Activated CD8-positive, alpha-beta memory T cell treated with anti-CD3 and anti-CD28 coated beads, Interleukin-2, amount 50 U/mL, for 24 hours (primary cell): Measurements from ENCODE around the gene CORO2A.

ENCODE experiments used
- DNase-seq: peaks from one replicate; pipeline ENCODE4 v3.0.0-alpha.2; 2020; ENCODE audit errors: extremely low read depth

CORO2A gene

DNA sequence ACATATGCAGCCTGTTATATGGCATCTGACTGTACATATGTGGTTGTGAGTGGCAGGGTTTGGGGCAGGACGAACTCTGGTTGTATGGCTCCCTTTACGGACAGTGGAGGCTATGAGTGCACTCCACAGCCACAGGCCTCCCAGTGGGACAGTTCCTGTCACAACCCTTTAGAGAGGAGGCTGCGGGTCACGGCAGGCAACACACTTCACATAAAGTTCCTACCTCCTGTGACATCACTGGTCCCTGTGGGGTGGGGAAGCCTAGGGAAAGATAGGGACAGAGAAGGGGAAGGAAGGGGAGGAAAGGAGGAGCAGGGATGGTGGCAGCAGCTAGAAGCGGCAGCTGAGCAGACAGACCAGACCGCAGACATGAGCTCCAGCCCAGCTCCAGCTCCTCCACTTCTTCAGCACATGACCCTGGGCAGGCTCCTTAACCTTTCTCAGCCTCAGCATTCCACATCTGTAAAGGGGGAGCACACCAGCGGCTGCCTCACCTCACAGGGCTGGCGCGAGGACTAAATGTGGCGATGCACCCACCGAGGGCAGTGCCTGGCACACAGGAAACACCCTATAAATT is 27.4 kb upstream of the CORO2A start:
- no peak for DNase-seq

DNA sequence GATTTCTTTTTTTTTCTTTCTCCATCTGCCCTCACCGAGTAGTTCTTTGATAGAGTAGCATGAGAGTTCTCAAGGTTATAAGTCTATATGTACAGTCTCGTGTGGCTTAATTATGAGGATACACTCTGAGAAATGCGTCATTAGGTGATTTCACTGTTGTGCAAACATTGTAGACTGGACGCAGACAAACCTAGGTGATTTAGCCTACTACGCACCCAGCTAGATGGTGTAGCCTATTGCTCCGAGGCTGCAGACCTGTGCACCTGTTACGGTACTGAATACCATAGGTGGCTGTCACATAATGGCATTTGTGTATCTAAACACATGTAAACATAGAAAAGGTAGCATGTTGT is 26.9 kb upstream of the CORO2A start:
- DNase-seq = no peak

DNA sequence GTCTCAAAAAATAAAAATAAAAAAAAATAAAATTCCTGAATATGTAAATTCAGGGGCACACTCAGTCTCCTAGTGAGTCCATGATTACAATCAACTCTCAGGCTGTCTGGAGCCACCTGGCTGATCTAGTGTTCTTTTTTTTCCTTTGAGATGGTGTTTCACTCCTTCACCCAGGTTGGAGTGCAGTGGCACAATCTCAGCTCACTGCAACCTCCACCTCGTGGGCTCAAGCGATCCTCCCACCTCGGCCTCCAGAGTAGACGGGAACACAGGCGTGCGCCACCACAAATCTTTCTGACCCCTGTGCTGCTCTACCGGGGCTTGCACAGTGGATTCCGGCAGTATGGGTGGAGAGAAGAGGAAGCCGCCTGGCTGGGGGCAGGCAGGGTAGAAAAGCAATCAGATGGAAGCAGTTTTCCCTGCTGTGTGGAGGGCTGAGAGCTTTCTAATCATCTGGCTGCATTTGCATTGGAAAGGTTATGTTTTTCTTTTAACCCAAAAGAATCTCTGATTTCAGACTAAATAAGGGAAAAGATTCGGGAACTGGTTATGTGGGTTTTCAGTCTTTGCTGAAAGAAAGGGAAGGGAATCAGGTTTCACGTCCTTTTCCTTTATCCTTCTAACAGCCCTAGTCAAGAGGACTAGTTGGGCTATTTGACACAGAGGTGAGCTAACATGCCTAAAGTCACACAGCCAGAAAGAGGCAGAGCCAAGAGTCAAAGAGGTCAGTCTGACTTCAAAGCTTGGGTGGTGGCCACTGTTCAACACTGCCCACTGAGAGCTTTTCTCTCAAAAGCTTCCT is 26.3 kb upstream of the CORO2A start:
- DNase-seq = no peak

DNA sequence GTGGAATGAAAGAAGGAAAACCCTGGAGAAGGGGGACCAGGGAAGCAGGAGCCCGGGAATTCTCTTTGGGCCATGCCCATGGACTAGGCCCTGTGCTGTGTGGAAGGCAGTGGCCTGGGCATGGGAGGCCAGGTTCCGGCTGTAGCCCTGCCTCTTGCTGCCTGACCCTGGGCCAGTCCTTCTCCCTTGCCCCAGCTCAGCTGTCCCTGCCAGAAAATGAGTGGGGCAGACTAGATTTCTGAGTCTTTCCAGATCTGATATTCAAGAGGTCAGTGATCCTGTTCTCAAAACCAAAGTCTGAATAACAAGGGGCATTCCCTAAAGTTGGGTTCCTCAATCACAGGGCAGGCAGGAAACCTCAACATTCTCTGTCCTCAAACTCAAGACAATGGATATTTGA is 24.8 kb upstream of the CORO2A start:
- DNase-seq = no peak

DNA sequence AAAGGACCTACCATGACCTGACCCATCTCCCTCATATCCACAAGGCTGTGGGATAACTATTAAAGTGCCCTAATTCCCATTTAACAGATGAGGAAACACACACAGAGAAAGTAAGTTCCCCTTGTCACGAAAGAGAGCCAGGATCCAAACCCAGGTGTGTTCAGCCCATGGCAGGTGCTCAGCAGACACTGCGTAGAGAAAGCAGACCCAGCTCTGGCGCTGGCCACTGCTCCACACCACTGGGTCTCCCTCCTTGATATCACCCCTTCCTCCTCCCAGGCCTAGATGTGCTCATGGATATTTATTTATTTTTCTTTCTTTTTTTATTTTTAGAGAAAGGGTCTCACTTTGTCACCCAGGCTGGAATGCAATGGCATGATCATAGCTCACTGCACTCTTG is 24.0 kb upstream of the CORO2A start:
- DNase-seq = no peak

DNA sequence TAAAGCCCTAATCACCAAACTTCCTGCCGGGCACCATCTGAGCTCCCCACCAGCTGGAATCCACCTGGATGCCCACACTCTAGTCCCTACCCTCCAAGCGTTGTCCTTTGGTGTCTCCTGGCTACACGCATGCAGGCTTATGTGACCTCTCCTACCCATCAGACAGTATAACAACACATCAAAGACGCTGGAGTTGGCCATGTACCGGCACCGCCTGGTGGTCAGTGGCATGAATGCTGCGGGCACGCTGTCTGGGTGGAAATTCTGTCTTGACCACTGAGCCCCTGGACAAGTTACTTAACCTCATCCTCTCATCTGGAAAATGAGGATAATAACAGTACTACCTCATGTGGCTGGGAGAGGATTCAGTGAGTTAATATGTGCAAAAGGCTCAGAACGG is 23.4 kb upstream of the CORO2A start:
- DNase-seq = no peak

DNA sequence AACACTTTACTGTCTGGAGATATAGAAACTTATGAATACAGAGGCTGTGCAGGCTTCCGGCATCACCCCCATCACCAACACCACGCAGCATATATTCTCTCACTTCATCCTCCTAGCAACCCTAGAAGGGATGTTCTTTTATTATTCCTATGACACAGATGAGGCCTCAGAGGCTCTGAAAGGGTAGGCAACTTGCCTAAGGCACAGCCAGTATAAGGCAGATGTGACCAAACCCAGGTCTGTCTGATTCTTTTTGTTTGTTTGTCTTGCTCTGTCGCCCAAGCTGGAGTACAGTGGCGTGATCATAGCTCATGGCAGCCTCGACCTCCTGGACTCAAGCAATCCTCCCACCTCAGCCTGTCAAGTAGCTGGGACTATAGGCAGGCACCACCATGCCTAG is 22.8 kb upstream of the CORO2A start:
- no peak for DNase-seq

DNA sequence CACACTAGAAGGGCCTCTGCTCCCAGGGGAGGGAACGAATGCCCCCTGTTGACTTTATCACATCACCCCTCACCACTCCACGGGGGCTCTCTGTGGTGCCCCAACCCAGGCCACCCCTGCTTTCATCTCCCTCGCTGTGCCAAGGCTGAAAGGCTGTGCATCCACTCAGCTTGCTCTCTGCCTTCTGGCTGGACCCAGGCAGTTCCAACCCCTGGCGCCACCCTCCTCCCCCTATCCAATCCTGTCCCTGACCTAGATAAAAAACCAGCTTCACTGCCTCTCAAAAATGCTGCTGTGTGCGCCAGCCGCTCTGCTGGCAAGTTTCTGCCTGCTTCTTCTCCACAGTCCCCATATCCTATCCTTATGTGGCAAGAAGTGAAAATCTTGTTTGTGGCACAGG is 22.4 kb upstream of the CORO2A start:
- DNase-seq = no peak

DNA sequence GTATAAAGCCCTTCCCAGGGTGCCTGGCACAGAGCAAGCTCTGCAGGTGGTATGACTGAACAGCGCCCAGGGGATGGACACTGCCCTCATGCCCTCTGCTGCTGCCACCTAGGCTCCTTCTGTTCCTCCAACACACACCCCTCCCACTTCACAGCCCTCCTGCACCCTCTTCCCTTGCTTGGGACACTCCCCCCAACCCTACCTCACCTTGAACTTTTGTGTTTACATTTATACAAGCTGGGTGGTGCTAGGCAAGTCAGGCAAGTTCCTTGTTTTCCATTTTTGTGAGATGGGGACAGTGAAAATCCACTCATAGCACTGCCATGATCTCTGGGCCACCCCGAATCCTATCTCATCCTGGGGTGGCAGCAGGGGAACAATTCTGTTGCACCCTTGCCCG is 18.8 kb upstream of the CORO2A start:
- no peak for DNase-seq

DNA sequence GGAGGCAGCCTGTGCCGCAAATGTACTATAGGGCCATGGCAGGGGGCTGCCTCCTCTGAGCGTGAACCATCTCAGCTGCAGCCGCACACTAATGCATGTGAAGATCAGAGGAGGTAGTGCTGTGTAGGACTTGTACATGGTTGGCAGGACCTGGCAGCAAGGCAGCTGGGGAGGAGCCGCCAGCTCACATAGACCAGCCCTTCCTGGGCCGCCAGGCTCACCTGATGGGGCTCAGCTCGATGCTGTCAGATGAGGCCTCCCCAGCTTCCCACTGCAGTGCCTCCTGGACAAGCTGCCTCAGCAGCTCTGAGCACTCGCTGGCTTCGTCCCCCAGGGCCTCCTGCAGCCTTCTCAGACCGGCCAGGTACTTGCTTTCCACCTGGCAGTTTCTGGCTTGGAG is 18.0 kb upstream of the CORO2A start:
- no peak for DNase-seq

DNA sequence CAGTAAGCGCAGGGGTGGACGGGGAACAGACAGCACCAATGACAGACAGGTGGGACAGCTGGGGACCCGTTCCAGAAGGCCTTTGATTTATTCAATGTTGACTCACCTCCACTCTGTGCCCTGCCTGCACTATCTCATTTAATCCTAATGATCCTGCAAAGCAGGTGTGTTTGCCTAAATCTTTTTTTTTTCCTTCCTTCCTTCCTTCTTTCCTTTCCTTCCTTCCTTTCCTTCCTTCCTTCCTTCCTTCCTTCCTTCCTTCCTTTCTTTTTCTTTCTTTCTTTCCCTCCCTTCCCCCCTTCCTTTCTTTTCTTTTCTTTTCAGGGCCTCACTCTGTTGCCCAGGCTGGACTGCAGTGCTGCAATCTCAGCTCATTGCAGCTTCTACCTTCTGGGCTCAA is 17.1 kb upstream of the CORO2A start:
- no peak for DNase-seq

DNA sequence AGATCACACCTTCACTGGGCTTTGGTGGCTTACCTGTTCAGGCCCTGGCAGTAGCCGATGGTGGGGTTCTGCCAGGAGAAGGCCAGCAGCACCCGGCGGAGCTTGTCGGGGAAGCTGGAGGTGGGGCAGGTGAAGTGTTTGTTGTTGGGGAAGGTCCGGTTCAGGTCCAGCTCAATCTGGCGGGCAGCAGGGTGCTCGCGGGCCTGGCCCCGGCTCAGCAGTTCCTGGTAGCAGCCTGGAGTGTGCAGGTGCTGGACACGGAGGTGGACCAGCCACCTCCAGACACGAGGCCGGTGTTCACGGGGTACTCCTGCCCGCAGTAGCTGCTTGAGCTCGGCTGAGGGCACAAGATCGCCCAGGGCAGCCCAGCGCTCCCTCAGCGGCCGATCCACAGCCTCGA is 16.2 kb upstream of the CORO2A start:
- DNase-seq = no peak

DNA sequence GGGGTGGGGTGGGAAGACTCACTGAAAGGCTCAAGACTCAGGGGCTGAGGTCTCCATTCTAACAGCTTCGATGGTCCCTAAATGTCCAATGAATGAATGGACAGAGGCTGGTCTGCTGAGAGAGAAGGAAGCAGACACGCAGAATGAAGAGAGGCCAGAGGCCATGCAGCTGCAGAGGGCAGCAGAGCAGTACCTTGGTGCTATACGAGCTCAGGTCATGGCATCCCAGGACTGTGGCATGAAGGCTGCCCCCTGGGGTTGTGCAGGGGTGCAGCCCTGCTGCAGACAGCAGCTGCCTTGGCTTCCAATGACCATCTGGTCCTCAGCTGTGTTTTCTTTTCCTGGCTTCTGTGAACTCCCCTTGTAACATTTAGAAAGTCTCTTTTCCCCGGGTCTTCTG is 15.2 kb upstream of the CORO2A start:
- DNase-seq = no peak

DNA sequence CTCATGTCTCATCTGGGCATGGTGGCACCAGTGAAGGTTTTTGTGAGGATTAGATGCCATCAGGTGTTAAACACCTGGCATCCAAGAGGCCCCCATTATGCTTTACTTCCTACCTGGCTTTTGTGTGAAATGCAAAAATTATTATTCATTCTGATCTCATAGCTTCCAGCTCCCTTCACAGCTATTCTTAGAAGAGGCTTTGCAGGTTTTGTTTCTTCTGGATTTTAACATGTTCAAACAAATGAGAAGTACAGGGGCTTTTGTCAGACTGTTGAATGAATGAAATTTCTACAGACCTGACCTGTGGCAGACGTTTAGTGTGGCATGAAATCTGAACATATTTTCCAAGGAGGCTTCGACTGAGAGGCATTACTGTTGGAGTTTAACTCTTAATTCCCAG is 14.3 kb upstream of the CORO2A start:
- no peak for DNase-seq

DNA sequence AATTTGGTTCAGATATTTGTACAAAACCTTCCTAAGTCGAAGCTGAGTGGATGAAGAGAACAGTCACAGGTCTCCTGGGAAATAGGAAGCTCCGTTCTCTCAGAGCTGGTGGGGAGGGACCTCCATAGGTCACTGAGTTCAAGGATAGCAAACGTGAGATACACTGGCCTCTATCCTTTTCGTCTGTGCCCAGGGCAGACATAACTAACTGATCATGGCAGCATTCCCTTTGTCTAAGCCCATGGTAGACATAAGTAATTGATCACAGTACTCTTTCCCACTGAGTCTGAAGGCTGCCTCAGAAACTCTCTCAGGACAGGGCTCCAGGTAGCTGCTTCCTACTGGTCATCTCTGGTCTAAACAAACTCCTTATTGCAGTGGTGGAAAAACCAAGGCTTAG is 12.3 kb upstream of the CORO2A start:
- DNase-seq = no peak

DNA sequence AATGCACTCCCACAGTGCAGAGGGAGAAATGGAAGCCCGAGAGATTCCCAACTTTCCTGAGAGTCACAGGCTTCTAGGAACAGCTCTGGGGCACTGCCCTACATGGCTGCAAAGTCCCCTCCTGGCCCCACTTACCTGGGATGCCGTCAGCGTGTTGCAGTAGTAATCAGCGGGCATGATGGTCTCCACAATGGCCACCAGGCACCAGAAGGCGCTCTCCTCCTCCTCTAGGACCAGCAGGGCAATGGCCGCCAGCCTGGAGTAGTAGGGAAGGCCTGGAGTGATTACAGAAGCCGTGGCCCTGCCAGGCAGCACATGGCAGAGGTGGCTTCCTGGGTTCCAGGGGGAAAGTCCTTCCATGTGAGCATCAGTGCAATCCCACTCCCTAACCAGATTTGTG is 10.7 kb upstream of the CORO2A start:
- no peak for DNase-seq

DNA sequence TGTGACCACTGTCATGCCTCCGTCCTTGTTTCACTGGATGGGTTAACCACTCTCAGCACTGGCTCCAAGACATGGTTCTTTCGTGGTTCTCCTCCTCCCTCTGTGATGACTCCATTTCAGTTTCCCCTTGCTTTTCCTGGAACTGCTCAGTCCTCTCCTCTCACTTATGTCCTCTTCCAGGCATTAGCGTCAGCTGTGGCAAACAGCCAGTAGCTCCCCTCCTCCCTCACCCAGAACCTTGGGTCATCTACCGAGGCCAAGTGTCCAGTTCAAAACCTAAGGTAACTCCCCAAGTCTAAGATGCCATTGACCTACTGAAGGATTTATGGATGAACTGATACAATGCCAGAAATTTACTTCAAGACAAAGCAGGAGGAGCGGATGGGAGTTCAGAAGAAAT is 9.8 kb upstream of the CORO2A start:
- DNase-seq = no peak

DNA sequence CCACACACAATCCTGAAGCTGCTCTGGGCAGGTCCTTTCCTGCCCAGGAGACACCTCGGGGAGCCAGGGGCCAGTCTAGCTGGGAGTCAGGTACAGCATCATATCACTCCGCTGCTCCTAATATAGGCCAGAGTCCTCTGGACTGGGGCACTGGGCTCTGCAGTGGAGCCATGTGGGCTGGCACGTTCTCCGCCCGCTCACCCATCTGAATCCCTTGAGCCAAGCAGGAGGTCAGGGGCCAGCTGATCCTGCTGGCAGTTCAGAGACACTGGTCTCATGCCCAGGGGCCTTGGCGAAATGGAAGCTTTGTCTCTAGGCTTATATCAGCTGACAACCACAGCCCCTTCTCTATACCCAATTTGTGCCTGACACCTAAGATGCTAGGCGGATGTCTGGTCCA is 9.3 kb upstream of the CORO2A start:
- no peak for DNase-seq

DNA sequence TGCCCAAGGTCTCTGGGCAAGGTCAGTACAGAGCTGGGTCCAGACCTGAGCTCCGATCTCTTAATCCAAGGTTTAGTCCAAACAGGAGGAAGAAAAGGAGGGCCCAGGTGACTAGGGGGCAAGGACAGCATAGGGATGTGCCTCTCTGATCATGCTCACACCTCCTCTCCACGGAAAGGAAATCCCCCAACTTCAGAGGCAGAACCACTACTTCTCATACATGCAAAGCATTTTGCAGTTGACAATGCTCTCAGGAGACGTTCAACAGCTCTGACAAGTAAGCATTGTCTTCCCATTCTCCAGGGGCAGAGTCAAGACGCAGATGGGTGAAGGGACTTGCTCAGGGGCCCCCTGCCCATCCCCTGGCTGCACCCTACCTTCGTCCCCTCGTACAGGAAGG is 8.7 kb upstream of the CORO2A start:
- DNase-seq = no peak

DNA sequence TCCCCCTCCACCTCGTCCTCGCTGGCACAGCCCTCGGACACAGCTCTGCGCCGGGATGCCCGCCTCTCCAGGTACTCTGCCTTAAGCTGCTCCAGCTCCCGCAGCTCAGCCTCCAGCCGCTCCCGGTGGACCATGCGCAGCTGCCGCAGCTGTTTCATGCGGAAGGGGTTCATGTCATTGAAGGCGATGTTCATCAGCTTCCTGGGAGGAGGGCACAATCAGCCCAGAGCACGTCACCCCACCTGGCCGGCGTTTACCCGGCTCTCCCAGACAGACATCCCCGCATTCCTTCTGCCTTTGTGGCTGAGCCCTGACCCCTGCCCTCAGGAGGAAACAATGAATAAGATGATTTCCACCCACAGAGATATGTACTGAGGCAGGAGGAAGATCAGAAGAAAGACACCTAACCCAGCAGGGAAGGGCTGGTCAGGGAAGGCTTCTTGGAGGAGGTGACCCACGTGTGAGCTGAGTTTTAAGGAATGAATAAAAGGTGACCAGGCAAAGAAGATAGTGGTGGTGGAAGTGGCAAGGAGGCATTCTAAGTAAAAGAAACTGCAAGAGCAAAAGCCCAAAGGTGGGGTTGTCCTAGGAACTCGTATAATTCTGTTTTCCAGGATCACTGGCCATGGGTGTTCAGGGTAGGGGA is 7.1 kb upstream of the CORO2A start:
- DNase-seq = no peak

DNA sequence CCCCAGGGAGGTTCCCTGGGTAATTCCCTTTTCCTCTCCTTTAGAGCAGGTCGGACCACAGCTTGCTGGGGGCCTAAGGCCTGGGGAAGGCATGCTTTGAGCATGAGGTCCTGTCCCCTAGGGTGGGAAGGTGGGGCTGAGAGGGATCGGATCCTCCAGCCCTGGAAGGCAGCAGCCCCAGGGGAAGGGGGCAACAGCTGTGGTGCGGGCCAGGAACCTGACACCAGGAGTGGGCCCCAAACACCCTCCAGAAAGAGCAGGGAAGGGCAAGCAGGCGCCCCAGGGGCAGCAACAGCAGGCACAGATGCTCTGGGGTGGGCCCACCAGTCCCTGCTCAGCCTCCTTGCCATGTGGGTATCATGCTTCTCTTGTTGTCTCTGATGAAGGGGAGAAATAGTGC is 3.2 kb upstream of the CORO2A start:
- no peak for DNase-seq

DNA sequence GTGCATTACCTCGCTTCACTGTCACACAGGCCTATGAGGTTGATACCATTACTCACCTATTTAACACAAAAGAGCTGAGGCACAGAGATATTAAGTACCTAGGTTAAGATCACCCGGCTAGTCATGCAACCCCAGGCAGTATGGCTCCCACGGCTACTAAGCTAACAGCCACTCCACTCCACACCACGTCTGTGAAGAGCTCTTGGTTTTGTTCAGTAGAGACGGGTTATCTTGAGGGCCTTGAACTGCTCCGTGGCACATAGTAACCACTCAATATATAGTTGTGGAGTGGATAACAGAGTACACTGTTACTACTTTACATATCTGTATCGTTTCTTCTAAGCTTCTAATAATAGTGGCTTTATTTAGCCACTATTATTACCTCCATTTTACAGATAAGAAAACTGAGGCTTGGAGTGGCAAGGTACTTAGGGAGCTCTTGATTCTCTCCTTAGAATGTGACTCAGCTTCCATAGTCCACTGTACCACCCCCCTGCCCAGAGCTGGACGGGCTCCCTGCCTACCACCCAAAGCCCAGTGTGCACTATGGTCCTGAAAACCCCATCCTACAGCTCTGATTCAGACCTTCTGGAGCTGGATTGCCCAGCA is 1.0 kb upstream of the CORO2A start:
- DNase-seq = no peak
